Head of caudate nucleus (tissue), 42 donors: ENCODE results near the gene ATP11B.
"Not testable (repeated sequence)": the region's sequence is repeated elsewhere in the genome, so short reads cannot be mapped to it uniquely, and the experiment has no call there.

Source experiments
- DNase-seq, 42 donors: peaks; one replicate each; pipeline versions ENCODE4 v3.0.0 to v3.0.0-alpha.2; 2020 to 2021; ENCODE audit warnings: mixed read lengths in 7 of 42
- intact Hi-C: fragments of 100-400 bp; cut with DNase I; formaldehyde crosslinking; loops from one replicate; pipeline ENCODE4 v1.15.0; 2022

ATP11B gene

GRCh38 chr3:182793663-182794454, 555 bp downstream of the ATP11B start:
- peak in 41 of 42 donors; percentile 15 to 78 (median 45) for DNase-seq
- intact Hi-C loops: loop anchor here (5.0 kb wide), 1 partner anchor 303 kb away; the partner anchor contains the start of gene MCCC1

- no peak for DNase-seq
Measured at GRCh38 chr3:182794455-182795388, 1.4 kb downstream of the ATP11B start.

GRCh38 chr3:182795389-182795782, 2.1 kb downstream of the ATP11B start:
- intact Hi-C loops: no loop called here
- DNase-seq: no peak

More at GRCh38 chr3:182794455-182795388, 1.4 kb downstream of the ATP11B start:
- intact Hi-C loops: loop anchor here (5.0 kb wide), 1 partner anchor 303 kb away; the partner anchor contains the start of gene MCCC1

GRCh38 chr3:182796310-182796709, 3.0 kb downstream of the ATP11B start:
- intact Hi-C loops: no loop called here
- DNase-seq: no peak

GRCh38 chr3:182797876-182798275, 4.6 kb downstream of the ATP11B start:
- intact Hi-C loops: no loop called here
- DNase-seq: no peak

- intact Hi-C loops, DNase-seq: not testable (repeated sequence)
Measured at GRCh38 chr3:182799143-182799542, 5.8 kb downstream of the ATP11B start.

- intact Hi-C loops: no loop called here
- no peak for DNase-seq
Measured at GRCh38 chr3:182800508-182800907, 7.2 kb downstream of the ATP11B start.

GRCh38 chr3:182802413-182803390, 9.4 kb downstream of the ATP11B start:
- intact Hi-C loops: no loop called here
- DNase-seq: no peak

GRCh38 chr3:182803596-182803995, 10.3 kb downstream of the ATP11B start:
- DNase-seq: no peak
- intact Hi-C loops: no loop called here

GRCh38 chr3:182807061-182807460, 13.8 kb downstream of the ATP11B start:
- DNase-seq: no peak
- intact Hi-C loops: no loop called here

- intact Hi-C loops: no loop called here
Measured at GRCh38 chr3:182808041-182808770, 14.9 kb downstream of the ATP11B start.

GRCh38 chr3:182809531-182809930, 16.2 kb downstream of the ATP11B start:
- intact Hi-C loops: no loop called here
- DNase-seq: no peak

More at GRCh38 chr3:182808041-182808770, 14.9 kb downstream of the ATP11B start:
- no peak for DNase-seq

- intact Hi-C loops: no loop called here
- no peak for DNase-seq
Measured at GRCh38 chr3:182810574-182811268, 17.4 kb downstream of the ATP11B start.

GRCh38 chr3:182811269-182811596, 17.9 kb downstream of the ATP11B start:
- no peak for DNase-seq
- intact Hi-C loops: no loop called here

GRCh38 chr3:182812123-182812522, 18.8 kb downstream of the ATP11B start:
- no peak for DNase-seq

GRCh38 chr3:182814419-182815062, 21.2 kb downstream of the ATP11B start:
- intact Hi-C loops: no loop called here

More at GRCh38 chr3:182812123-182812522, 18.8 kb downstream of the ATP11B start:
- intact Hi-C loops: no loop called here

GRCh38 chr3:182816181-182816580, 22.9 kb downstream of the ATP11B start:
- DNase-seq: no peak
- intact Hi-C loops: no loop called here

More at GRCh38 chr3:182814419-182815062, 21.2 kb downstream of the ATP11B start:
- DNase-seq: no peak
